GM04504 (cell line): ENCODE measurements around the gene MBOAT2.

ENCODE experiments used
- DNase-seq: peaks from one replicate; pipeline ENCODE4 v3.0.0-alpha.2; 2012; ENCODE audit warnings: low read depth

The MBOAT2 gene

DNA sequence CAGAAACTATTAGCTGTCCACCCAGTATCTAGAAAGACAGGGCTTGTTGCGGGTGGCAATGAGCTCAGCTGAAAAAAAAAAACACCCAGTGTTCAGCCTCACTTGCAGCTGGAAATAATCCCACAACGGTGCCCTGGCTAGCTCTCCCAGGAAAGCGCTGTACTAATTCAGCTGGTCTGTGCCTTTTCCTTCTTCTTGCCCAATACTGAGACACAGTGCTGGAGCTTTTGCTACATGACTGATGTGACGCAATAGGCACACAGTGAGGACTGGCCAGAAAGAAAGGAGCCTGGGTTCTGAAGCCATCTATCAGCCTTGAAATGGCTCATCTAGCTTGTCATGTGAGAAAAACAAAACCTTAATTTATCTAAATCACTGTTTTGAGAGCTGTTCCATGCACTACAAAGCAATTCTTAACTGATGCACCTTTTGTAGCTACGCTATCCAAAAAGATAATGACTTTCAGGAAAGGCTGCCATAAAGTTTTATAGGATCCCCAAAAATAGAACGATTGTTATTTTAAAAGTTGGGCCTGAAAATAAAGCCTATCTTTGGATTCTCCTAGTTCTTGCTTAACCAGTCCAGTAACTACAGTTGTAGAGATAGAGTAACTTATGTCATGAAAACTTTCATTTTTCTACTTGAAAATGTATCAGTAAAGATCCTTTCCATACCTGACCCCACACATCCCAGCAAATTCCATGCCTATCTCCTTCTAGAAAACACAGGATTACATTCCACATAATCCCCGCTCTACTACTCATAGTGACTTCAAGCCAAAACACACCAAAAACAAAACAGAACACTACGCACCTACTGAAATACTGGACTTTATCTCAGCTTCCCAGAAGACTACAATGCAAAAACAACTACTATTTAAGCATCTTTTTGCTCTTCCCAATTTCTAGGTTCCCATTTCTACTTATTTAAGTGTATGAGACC is 181.9 kb downstream of the MBOAT2 start:
- DNase-seq = peak; percentile 56

DNA sequence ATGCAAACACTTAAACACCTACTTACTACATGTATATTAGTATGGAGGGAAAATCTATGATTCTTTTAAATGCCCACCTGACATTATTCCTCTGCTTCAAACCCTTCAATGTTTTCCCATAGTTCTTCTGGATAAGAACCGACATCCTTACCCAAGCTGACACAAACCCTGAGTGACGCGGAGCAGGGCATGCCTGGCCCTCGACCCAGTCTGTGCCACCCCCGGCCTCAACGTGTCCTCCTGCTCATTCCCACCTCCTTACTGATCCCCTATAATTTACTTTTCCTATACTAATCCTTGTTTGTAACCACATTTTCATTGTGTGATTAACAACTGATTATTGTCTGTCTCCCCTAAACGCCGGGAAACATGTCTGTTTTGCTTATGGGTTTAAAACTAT is 183.5 kb downstream of the MBOAT2 start:
- no peak for DNase-seq

DNA sequence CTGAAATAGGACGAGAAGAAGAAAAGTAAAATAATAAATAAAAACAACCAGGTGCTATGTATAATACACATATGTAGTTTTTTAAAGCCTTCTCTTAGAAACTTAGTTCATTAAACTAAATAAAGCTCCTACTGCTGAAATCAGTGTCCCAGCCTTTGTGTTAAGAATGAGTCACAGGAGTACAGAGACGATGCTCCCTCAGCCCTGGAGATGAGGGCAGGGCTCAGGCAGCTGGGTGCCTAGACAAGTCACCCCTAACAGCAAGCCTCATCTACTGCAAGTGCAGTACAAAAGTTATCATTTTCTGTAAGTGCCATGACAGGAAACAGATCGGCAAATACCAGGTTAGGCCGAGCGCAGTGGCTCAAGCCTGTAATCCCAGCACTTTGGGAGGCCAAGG is 184.3 kb downstream of the MBOAT2 start:
- DNase-seq = no peak

DNA sequence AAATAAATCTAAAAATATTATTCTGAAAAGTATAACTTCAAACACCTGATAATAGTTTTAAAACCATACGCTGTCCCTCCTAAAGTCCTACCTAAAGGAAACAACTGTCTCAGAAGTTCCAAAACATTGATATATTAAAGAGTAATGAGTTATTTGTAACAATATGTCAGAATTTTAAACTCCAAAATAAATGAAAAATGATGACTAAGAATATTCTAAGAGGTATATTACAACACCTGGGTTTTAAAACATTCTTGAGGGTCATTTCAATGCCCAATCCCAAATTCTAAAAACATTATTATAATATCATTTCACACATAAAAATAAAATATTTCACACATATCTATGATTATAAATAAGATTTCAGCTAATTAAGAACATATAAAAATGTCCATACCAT is 186.3 kb downstream of the MBOAT2 start:
- no peak for DNase-seq

DNA sequence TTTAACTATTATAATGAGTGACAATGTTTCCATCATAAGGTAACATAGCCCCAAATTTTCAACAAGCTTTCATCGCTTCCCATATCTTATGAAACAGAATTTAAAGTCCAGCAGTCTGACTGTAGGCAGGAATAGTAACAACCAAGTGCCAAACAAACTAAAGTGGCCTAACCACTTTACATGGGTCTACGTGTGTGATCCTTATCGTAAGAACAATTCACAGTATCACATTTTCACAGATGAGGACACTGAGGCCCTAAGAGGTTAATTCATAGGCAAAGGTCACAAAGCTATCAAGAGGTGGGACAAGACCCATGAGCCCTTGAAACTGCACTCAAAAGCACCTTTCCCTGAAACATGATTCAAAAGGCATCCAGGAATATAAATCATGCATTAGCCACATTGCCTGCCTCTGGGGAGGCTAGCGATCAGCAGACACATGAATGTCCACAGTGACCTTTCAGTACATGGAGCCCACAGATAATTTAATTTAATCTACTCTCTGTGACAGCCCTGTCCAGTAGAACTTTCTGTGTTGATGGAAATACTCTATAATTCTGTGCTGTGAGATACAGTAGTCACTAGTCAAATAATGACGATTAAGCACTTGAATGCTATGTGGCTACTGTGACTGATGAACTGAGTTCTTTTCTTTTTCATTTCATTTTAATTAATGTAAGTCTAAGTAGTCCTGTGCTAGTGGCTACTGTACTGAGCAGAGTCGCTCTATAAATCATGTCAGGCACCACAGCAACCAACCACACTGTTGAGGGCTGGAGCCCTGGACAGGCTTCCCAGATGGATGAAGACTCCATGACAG is 196.4 kb downstream of the MBOAT2 start:
- no peak for DNase-seq

DNA sequence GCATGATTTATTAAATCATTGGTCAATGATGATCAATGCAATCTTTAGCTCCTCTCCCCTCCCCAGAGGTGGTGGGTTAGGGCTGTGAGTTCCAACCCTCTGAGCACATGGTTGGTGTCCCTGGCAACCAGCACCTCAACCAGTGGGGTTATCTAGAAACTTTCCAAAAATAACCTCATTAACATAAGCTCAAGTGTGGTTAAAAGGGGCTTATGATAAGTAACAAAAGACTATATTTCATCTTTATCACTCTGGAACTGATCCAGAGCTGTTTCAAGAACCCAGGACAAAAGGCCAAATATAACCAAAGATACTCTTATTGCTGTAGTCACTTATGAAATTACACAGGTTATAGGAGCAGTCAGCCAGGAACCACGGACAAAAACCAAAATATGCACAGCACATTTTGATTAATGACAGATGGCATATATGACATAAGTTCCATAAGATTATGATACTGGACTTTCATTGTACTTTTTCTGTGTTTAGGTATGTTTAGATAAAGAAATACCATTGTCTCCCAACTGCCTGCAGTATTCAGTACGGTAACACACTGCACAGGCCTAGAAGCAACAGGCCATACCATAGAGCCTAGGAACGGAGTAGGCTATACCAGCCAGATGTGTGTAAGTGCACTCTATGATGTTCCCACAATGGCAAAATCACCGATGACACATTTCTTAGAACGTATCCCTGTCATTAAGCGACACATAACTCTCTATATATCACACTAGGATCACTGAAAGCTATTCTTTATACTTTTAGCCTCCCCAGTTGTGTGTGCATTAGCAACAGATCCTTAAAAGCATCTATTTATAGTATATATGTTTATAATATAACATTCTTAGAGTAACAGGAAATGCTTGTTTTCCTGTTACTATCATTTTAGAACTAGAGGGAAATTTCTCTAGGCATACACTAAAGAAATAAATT is 197.9 kb downstream of the MBOAT2 start:
- DNase-seq = no peak

DNA sequence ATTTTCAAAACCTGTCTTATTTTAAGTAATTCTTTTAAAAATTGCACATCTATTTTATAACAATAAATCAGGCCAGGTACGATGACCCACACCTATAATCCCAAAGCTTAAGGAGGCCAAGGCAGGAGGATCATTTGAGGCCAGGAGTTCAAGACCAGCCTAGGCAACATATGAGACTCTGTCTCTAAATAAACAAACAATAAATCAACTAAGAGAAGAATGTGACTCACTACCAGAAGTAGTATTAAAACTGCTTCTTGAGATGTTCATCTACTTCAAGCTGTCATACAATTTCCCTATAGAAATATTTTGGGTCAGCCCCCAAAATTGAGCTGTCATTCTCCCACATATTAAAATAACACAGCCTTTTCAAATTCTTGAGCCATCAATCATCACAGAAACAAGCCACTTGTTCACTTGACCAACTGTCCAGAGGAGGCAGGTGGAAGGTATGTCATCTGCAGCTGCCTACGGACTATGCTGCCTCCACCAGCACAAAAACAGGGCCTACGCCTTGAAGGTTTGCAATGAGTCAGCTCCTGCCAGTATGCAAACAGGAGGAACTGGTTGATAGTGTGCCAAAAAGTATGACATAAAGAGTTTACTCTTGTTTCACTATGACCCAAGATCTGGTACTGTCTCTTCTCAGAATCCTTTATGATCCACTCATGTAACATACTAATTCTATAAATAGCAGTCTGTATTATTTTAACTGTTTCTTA is 199.7 kb downstream of the MBOAT2 start:
- peak; percentile 45 for DNase-seq

DNA sequence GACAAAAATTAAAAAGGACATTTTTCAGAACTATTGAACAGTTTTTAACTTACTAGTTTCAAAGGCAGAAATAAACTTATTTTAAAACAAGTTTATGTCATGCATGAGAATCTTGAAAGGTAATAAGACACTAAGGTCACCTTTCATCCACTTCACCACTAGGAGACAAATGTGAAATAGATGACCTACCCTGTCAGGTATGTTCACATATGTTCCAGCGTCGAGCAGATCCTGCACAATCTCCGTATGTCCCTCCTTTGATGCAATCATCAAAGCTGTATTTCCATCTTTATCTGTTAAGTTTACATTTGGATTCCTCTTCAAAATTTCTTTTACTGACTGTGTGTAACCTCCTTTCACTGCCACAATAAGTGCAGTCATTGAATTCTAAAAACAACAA is 200.7 kb downstream of the MBOAT2 start:
- no peak for DNase-seq
